Activated B cell treated with CpG ODN at 0.5 μM for 24 hours (primary cell): ENCODE results near the gene NDUFV2. TPM values are rescaled to one million over a fixed set of nuclear protein-coding genes. Genes with fewer than 3 reads are reported as not detected.

Experiments used
- ATAC-seq: fragments of 200-7000 bp; cut with Tn5 transposase; one replicate; pipeline ENCODE4 v1.10.0; 2021; ENCODE audit warnings: low read depth, mild to moderate bottlenecking, moderate library complexity
- CTCF ChIA-PET: fragments of 350-600 bp; sonication (Branson Sonifier 250); formaldehyde crosslinking; loops from one replicate; lab custom pipeline; 2021; ENCODE audit warnings: antibody characterized with exemption; lab: Charles Lee
- POLR2A ChIA-PET: fragments of 350-600 bp; sonication (Branson Sonifier 250); formaldehyde crosslinking; loops from one replicate; lab custom pipeline; 2021; ENCODE audit warnings: antibody characterized with exemption; lab: Charles Lee
- DNase-seq: peaks from one replicate; pipeline ENCODE4 v3.0.0; 2022
- H3K27ac Mint-ChIP-seq: one replicate; pipeline ENCODE4 v1.8.0; 2020; ENCODE audit warnings: mixed read lengths
- H3K27me3 Mint-ChIP-seq: one replicate; pipeline ENCODE4 v1.8.0; 2021; ENCODE audit warnings: mixed read lengths
- H3K36me3 Mint-ChIP-seq: one replicate; pipeline ENCODE4 v1.8.0; 2021; ENCODE audit warnings: low read depth, mixed read lengths
- H3K4me1 Mint-ChIP-seq: one replicate; pipeline ENCODE4 v1.8.0; 2021; ENCODE audit warnings: mixed read lengths
- H3K4me3 Mint-ChIP-seq: one replicate; pipeline ENCODE4 v1.8.0; 2020; ENCODE audit warnings: mild to moderate bottlenecking, mixed read lengths
- H3K9me3 Mint-ChIP-seq: one replicate; pipeline ENCODE4 v1.8.0; 2020; ENCODE audit warnings: mixed read lengths
- intact Hi-C: fragments of 100-400 bp; cut with micrococcal nuclease; formaldehyde crosslinking; loops from one replicate; pipeline ENCODE4 v1.15.1; 2024
- total RNA-seq: library from RNA; stranded (reverse); gene quantifications from 2 replicates; pipeline ENCODE4 v1.2.3, GENCODE V29; 2022
- TF ChIP-seq, protein P1 (sequence below): fragments of 200-600 bp; IDR thresholded peaks from one replicate; pipeline ENCODE4 v1.8.0; 2022; ENCODE audit warnings: antibody characterized with exemption, mild to moderate bottlenecking

Gene NDUFV2
- total RNA-seq, 1 donor from 2014 or later = 168 TPM

DNA sequence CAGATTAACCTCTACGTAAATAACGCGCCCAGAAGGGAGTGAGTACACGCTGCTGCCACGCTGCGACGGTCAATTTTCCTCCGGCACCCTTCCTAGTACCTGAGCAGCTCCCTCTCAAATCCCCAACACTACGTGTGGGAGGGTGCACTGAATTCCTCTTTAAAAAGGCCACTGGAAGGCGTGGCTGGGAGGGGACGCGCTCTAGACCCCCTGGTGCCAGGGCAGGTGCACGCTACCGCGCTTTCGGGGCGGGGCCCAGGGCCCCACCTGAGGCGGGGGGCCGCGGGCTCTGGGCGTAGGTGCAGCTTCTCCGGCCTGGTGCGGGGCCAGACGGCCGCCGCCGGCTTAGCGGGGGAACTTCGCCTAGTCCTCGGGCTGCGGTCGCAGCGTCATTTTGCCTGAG, 33.4 kb downstream of the NDUFV2 start:
- H3K36me3 Mint-ChIP-seq = peaks cover 59% of the 10 kb centered on the region
- no peaks in the 10 kb centered on the region for H3K27me3 Mint-ChIP-seq

DNA sequence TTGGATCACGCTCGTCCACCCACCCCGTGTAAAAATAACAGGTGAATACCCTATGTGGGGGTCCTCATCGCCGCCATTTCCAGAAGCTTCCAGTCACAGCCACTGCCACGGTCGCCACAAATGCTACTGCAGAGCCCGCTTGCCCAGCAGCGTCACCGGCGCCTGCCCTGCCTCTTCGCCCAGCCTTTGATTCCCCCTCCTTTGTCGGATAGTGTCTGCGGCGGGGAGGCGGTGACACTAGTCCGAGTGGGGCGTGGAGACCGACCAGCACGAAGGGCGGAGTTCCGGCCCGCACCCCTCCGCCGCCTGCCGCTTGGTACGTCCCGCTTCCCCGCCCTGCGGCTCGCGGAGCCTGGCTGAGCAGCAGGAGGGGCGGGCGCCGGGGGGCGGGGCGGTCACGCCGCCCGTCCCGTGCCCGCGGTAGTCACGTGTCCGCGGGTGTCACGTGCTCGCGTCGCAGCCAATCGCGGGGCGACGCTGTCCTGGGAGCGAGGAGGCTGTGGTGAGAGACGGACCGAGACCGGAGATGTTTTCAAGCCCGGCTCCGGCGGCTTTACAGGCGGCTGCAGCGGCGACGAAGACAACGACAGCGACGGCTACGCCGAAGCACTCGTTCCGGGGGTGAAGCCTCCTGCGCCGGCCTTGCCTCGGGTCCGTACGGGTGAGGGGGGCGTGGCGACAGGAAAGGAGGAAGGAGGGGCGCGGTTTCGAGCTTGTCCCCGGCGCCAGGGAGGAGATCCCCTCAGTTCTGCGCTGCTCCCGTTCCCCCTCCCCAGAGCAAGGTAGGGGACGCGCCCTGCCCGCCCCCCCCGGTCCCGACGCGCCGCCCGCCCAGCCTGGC, 34.0 kb downstream of the NDUFV2 start, which contains the start of gene ANKRD12:
Gene ANKRD12 (plus strand): TSS at position 467 of the 841 bp plus-strand sequence. CDS start 45,652 bp downstream, outside the sequence.
- H3K9me3 Mint-ChIP-seq = no peaks in the 10 kb centered on the region
- no peaks in the 10 kb centered on the region for H3K27me3 Mint-ChIP-seq
- peak within 1 kb of the TSS; percentile 98 for H3K4me3 Mint-ChIP-seq
- H3K36me3 Mint-ChIP-seq = peaks cover 55% of the 10 kb centered on the region
- POLR2A ChIA-PET = interaction anchor here (0.7 to 11.4 kb wide), 25 partner anchors 10 to 575 kb away, joined by 3 to 257 read pairs (median 5); partner anchors contain the start of genes NDUFV2, RAB12 and TWSG1
- peaks cover 62% of the 10 kb centered on the region for H3K4me1 Mint-ChIP-seq
- intact Hi-C loops = loop anchor here (1.0 to 5.0 kb wide), 10 partner anchors 9 to 776 kb away; partner anchors contain the start of genes MTCL1, NDUFV2, RAB12 and RALBP1
- TF ChIP-seq, protein P1, sequence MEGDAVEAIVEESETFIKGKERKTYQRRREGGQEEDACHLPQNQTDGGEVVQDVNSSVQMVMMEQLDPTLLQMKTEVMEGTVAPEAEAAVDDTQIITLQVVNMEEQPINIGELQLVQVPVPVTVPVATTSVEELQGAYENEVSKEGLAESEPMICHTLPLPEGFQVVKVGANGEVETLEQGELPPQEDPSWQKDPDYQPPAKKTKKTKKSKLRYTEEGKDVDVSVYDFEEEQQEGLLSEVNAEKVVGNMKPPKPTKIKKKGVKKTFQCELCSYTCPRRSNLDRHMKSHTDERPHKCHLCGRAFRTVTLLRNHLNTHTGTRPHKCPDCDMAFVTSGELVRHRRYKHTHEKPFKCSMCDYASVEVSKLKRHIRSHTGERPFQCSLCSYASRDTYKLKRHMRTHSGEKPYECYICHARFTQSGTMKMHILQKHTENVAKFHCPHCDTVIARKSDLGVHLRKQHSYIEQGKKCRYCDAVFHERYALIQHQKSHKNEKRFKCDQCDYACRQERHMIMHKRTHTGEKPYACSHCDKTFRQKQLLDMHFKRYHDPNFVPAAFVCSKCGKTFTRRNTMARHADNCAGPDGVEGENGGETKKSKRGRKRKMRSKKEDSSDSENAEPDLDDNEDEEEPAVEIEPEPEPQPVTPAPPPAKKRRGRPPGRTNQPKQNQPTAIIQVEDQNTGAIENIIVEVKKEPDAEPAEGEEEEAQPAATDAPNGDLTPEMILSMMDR = no peak
- ATAC-seq = peak; percentile 75
- CTCF ChIA-PET = interaction anchor here (0.9 to 1.5 kb wide), 7 partner anchors 18 to 380 kb away, joined by 3 to 6 read pairs (median 3); partner anchors contain the start of gene NDUFV2
- peak; percentile 98 for DNase-seq
- H3K27ac Mint-ChIP-seq = peak within 1 kb of the TSS; percentile 99

More for the DNA sequence above, 33.4 kb downstream of the NDUFV2 start:
- no peak for DNase-seq
- ChIA-PET CTCF (interaction anchor here (0.9 to 1.4 kb wide), 3 partner anchors 18 to 65 kb away, joined by 3 to 4 read pairs (median 3); no protein-coding TSS in a partner anchor), POLR2A (interaction anchor here (0.7 to 11.4 kb wide), 14 partner anchors 9 to 431 kb away, joined by 3 to 257 read pairs (median 24); partner anchors contain the start of gene NDUFV2)
- Mint-ChIP-seq H3K27ac (peak overlapping the region; percentile 99), H3K4me3 (peak overlapping the region; percentile 98), H3K4me1 (peaks cover 56% of the 10 kb centered on the region), H3K9me3 (no peaks in the 10 kb centered on the region)
- TF ChIP-seq, protein P1 = no peak
- intact Hi-C loops = loop anchor here (1.0 to 5.0 kb wide), 10 partner anchors 9 to 776 kb away; partner anchors contain the start of genes MTCL1, NDUFV2, RAB12 and RALBP1
- peak; percentile 12 for ATAC-seq

DNA sequence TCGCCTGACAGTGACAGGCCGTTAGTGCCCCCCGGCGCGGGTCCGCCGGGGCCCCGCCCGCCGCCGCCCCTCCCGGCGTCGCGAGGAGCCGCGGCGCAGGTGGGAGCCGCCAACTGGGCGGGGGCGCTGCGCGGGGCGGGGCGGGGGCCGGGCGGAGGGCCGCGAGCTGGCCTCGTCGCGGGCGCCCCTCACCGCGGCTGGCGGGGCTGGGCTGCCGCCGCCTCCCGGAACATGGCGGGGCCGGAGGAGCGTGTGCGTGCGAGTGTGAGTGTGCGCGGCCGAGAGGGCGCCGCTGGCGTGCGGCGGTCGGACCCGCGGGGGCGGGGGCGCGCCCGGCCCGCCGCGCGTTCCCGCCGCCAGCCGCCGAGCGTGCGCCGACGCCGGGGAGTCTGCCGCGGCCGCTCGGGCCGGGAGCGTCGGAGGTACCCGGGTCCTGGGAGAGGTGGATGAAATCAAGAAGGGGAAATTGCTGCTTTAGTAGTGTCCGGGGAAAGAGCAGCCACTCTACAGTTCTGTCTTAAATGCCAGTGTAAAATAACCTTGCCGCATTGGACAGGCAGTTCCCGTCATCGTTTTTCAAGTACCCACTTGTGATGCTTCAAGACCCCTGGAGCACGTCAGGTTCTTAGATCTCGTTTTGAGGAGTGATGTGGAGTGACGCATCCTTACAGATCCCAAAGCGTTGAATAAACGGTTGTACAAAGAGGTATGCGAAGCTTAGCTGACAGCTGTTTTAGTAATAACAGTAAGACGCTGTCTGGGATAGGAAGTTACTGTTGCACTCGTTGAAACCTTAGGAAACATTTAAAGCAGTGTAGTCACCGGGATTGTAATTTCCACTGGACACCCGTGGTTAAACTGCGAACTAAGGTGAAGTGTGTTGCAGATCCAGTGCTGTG, 34.9 kb downstream of the NDUFV2 start:
- H3K4me3 Mint-ChIP-seq = peak overlapping the region; percentile 98
- intact Hi-C loops = loop anchor here (5.0 kb wide), 2 partner anchors 530 to 775 kb away; partner anchors contain the start of genes RAB12 and VAPA
- POLR2A ChIA-PET = interaction anchor here (0.7 to 11.4 kb wide), 23 partner anchors 10 to 574 kb away, joined by 3 to 257 read pairs (median 5); partner anchors contain the start of genes NDUFV2 and RAB12
- H3K36me3 Mint-ChIP-seq = peaks cover 46% of the 10 kb centered on the region
- CTCF ChIA-PET = interaction anchor here (0.9 to 4.9 kb wide), 7 partner anchors 10 to 379 kb away, joined by 3 to 19 read pairs (median 5); partner anchors contain the start of gene NDUFV2
- H3K4me1 Mint-ChIP-seq = peaks cover 70% of the 10 kb centered on the region
- no peaks in the 10 kb centered on the region for H3K9me3 Mint-ChIP-seq
- no peak for DNase-seq
- H3K27ac Mint-ChIP-seq = peak overlapping the region; percentile 99
- H3K27me3 Mint-ChIP-seq = no peaks in the 10 kb centered on the region
- TF ChIP-seq, protein P1 = no peak
- peak; percentile 32 for ATAC-seq

DNA sequence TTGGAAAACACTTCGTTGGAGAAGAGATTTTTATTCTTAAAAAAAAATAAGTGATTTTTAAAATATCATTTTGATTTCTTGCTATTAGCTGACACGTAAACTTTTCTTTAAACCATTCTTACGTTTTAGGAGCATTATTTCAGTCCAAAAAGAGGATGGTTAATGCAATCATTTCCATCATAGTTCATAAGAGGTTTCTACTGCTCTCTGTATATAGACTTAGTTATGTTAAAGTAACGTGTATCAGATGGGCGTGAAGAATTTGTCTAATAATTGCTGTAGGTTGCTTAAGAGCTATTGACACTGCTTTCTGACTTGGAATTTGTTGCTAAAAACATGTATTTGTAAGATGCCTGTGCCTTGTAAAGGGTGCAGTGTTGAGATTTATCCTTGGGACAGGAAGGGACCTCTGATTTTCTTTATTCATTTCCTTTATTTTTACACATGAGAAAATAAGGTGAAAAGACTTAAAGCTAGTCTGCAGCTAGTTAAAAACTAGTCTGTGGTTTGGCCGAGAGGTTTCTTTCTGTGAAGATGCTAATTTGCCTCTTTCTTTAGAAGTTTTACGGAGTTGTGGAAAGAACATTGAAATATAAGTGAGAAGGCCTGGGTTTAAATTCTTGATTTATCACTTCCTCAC, 37.0 kb downstream of the NDUFV2 start:
- H3K36me3 Mint-ChIP-seq = peaks cover 36% of the 10 kb centered on the region
- no peak for DNase-seq
- ATAC-seq = no peak
- H3K4me1 Mint-ChIP-seq = peaks cover 76% of the 10 kb centered on the region
- intact Hi-C loops = loop anchor here (5.0 kb wide), 2 partner anchors 532 to 773 kb away; partner anchors contain the start of genes RAB12 and VAPA
- ChIA-PET POLR2A (interaction anchor here (0.7 to 11.4 kb wide), 7 partner anchors 18 to 66 kb away, joined by 3 to 257 read pairs (median 4); partner anchors contain the start of gene NDUFV2), CTCF (interaction anchor here (0.8 to 4.9 kb wide), 4 partner anchors 34 to 151 kb away, joined by 3 to 19 read pairs (median 6); partner anchors contain the start of gene NDUFV2)
- H3K4me3 Mint-ChIP-seq = peak overlapping the region; percentile 94
- no peaks in the 10 kb centered on the region for H3K27me3 Mint-ChIP-seq
- H3K9me3 Mint-ChIP-seq = no peaks in the 10 kb centered on the region
- TF ChIP-seq, protein P1 = no peak
- H3K27ac Mint-ChIP-seq = peak overlapping the region; percentile 95
